ENCODE results near the gene SLC25A19. TPM values are rescaled to one million over a fixed set of nuclear protein-coding genes. Genes with fewer than 3 reads are reported as not detected.

SLC25A19 gene
- polyA plus RNA-seq, 4 donors, result 11.4 to 15.6 (median 12.7) TPM

DNA sequence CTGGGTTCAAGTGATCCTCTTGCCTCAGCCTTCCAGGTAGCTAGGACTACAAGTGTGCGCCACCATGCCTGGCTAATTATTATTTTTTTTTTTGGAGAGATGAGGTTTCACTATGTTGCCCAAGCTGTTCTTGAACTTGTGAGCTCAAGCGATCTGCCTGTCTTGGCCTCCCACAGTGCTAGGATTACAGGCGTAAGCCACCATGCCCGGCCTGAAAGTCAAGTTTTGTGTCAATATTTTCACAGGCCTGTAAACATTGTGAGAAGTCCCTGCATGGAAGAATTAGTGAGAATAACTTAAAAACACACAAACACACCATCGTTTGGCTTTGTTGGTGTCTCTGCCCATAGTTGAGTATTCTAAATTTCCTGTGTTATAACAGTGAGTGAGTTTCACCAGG is 61.5 kb downstream of the SLC25A19 start:
- Histone ChIP-seq H3K4me1 (ENCODE audit: control insufficient read depth in 3 of 3, insufficient read depth in 2 of 3, low read depth in 1 of 3, low read length in 2 of 3) (no peaks in the 10 kb centered on the region), H3K4me3 (ENCODE audit: low read depth in 1 of 3, low read length in 3 of 3) (no peak overlapping the region), H3K36me3 (ENCODE audit: control insufficient read depth in 3 of 3, insufficient read depth in 2 of 3, low read depth in 1 of 3, low read length in 3 of 3) (peaks cover 14 to 89% (median 23%) of the 10 kb centered on the region in 3 donors), H3K27ac (ENCODE audit: low read depth in 1 of 3, low read length in 2 of 3) (no peak overlapping the region), H3K27me3 (ENCODE audit: control insufficient read depth in 3 of 3, insufficient read depth in 3 of 3, low read length in 3 of 3) (no peaks in the 10 kb centered on the region), H3K9me3 (ENCODE audit: control insufficient read depth in 2 of 2, insufficient read depth in 1 of 2, low read depth in 1 of 2, low read length in 1 of 2) (no peaks in the 10 kb centered on the region)
- DNase-seq, result no peak
- 87 to 89% (median 87%) methylated on average over 5 of the region's 5 CpGs for WGBS, 3 donors
- FAIRE-seq, result no peak

- no peaks in the 10 kb centered on the region for H3K4me1 ChIP-seq (ENCODE audit: control insufficient read depth in 3 of 3, insufficient read depth in 2 of 3, low read depth in 1 of 3, low read length in 2 of 3)
- no peak overlapping the region for H3K27ac ChIP-seq (ENCODE audit: low read depth in 1 of 3, low read length in 2 of 3)
- 84 to 86% (median 85%) methylated on average over 14 of the region's 14 CpGs for WGBS, 3 donors
- DNase-seq (no peak), FAIRE-seq (no peak)
- H3K36me3 ChIP-seq (ENCODE audit: control insufficient read depth in 3 of 3, insufficient read depth in 2 of 3, low read depth in 1 of 3, low read length in 3 of 3), result peaks cover 12 to 79% (median 20%) of the 10 kb centered on the region in 3 donors
- H3K4me3 ChIP-seq (ENCODE audit: low read depth in 1 of 3, low read length in 3 of 3), result no peak overlapping the region
- H3K9me3 ChIP-seq (ENCODE audit: control insufficient read depth in 2 of 2, insufficient read depth in 1 of 2, low read depth in 1 of 2, low read length in 1 of 2), result no peaks in the 10 kb centered on the region
- no peaks in the 10 kb centered on the region for H3K27me3 ChIP-seq (ENCODE audit: control insufficient read depth in 3 of 3, insufficient read depth in 3 of 3, low read length in 3 of 3)
These were observed 64.2 kb downstream of the SLC25A19 start for GRCh38 chr17:75225016-75225415.

Other genes with a start within 250 kb of the SLC25A19 start
- gene ATP5PD, start 242.5 kb downstream of the SLC25A19 start, polyA plus RNA-seq, result 100 to 1,000 TPM; 286 to 919 (median 609) TPM
- gene KCTD2, start 242.2 kb downstream of the SLC25A19 start, polyA plus RNA-seq, result 10 to 100 TPM; 12.3 to 18.0 (median 13.7) TPM
- gene SLC16A5, start 201.5 kb downstream of the SLC25A19 start, polyA plus RNA-seq, result 10 to 100 TPM; 23.5 to 35.4 (median 32.2) TPM
- gene ARMC7, start 179.5 kb downstream of the SLC25A19 start, polyA plus RNA-seq, result 10 to 100 TPM; 11.6 to 24.8 (median 18.7) TPM
- gene NT5C, start 157.7 kb downstream of the SLC25A19 start, polyA plus RNA-seq, result 100 to 1,000 TPM in 2 of 4 donors, 10 to 100 TPM in 2; 48.6 to 169 (median 111) TPM
- gene JPT1, start 134.9 kb downstream of the SLC25A19 start, polyA plus RNA-seq, result 100 to 1,000 TPM in 3 of 4 donors, 10 to 100 TPM in 1; 79.0 to 758 (median 413) TPM
- gene SUMO2, start 106.5 kb downstream of the SLC25A19 start, polyA plus RNA-seq, result 100 to 1,000 TPM in 1 of 4 donors, 10 to 100 TPM in 3; 64.3 to 305 (median 71.9) TPM
- gene NUP85, start 83.8 kb downstream of the SLC25A19 start, polyA plus RNA-seq, result 10 to 100 TPM; 39.4 to 49.6 (median 44.5) TPM
- 10 to 100 TPM; 17.6 to 39.1 (median 22.4) TPM for gene GGA3, start 27.8 kb downstream of the SLC25A19 start, polyA plus RNA-seq
- gene MRPS7, start 27.6 kb downstream of the SLC25A19 start, polyA plus RNA-seq, result 10 to 100 TPM; 55.9 to 88.6 (median 74.4) TPM
- gene MIF4GD, start 18.2 kb downstream of the SLC25A19 start, polyA plus RNA-seq, result 10 to 100 TPM; 13.0 to 29.7 (median 22.9) TPM
- gene GRB2, start 116.2 kb upstream of the SLC25A19 start, polyA plus RNA-seq, result 10 to 100 TPM; 65.6 to 73.5 (median 68.0) TPM
- gene TMEM94, start 167.2 kb upstream of the SLC25A19 start, polyA plus RNA-seq, result 10 to 100 TPM; 41.8 to 87.7 (median 60.3) TPM
- gene CASKIN2, start 226.1 kb upstream of the SLC25A19 start, polyA plus RNA-seq, result 10 to 100 TPM in 2 of 4 donors, 1 to 10 TPM in 2; 7.6 to 15.6 (median 10.9) TPM
- 10 to 100 TPM; 35.5 to 91.1 (median 69.4) TPM for gene TSEN54, start 227.1 kb upstream of the SLC25A19 start, polyA plus RNA-seq
- gene LLGL2, start 236.3 kb upstream of the SLC25A19 start, polyA plus RNA-seq, result 100 to 1,000 TPM; 140 to 365 (median 244) TPM

All from small intestine (tissue), 7 donors.